Activated T-cell treated with anti-CD3 and anti-CD28 coated beads, Interleukin-2, amount 50 U/mL, for 48 hours (primary cell): ENCODE data around the gene CAV1.

Source experiments
- DNase-seq, 2 experiments: peaks; one replicate each; pipeline ENCODE4 v3.0.0-alpha.2; 2020

The CAV1 gene

DNA sequence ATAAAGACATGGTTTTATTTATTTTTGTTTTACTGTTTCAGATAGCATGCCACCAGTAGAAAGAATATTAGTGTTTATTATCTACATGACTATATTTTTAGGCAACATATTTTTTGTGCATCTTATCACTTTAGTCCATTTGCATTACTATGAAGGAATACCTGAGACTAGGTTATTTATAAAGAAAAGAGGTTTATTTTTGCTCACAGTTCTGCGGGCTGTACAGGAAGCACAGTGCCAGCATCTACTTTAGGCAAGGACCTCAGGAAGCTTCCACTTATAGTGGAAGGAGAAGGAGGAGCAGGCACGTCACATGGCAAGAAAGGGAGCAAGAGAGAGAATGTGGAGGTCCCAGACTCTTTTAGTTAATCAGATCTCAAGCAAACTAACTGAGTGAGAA, 19.6 kb upstream of the CAV1 start:
- no peak for DNase-seq

DNA sequence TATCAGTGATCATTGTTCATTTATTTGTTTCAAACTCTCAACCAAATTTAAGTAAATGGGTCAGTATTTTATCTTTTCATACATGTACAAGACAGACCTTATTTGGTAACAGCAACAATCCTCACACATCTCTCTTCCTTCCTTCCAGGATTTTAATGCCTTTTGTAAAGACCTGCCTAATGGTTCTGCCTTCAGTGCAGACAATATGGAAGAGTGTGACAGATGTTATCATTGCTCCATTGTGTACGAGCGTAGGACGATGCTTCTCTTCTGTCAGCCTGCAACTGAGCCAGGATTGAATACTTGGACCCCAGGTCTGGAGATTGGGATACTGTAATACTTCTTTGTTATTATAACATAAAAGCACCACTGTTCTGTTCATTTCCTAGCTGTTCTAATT, 19.0 kb upstream of the CAV1 start:
- no peak for DNase-seq

DNA sequence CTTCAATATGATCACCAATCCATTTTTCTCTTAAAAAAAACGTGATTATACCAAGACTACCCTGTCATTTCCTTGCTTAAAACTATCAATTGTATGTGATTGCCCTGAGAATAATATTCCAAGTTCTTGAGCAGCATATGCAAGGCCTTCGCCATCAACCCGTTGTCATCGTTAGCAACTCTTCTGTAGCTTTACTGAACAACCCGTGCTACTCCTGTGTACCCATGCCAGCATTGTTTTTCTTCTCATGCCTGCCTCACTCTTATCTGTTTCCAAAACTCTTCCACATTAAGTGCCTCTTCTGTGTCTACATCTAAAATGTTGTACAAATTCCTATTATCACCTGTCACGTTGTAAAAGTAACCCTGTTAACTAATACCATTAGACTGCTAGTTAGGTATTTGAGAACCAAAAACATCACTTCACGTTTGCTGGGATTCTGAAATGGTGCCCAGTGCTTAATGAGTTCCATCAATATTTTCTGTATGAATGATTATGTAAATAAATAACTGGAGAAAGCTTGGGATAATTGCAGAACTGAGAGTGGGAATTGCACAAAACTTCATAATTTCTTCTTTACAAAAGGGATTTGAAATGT, 14.8 kb upstream of the CAV1 start:
- no peak for DNase-seq

DNA sequence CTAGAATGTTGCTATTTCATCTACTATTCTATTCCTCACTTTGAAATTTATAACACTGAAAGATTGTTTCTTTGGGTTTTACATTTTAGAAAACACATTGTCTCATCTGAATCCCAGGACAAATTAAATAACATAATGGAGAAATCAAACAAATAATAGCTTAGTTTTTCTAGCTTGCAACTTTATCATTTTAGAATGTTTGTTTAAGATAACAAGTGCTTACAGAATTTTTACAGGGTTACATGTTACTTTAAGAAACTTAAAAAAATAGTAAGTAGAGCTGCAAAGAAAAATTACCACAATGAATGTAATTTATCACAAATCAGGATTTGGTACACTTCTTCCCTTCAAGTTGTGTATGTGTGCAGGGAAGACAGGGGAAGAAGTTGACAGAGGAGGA, 14.0 kb upstream of the CAV1 start:
- DNase-seq: no peak

DNA sequence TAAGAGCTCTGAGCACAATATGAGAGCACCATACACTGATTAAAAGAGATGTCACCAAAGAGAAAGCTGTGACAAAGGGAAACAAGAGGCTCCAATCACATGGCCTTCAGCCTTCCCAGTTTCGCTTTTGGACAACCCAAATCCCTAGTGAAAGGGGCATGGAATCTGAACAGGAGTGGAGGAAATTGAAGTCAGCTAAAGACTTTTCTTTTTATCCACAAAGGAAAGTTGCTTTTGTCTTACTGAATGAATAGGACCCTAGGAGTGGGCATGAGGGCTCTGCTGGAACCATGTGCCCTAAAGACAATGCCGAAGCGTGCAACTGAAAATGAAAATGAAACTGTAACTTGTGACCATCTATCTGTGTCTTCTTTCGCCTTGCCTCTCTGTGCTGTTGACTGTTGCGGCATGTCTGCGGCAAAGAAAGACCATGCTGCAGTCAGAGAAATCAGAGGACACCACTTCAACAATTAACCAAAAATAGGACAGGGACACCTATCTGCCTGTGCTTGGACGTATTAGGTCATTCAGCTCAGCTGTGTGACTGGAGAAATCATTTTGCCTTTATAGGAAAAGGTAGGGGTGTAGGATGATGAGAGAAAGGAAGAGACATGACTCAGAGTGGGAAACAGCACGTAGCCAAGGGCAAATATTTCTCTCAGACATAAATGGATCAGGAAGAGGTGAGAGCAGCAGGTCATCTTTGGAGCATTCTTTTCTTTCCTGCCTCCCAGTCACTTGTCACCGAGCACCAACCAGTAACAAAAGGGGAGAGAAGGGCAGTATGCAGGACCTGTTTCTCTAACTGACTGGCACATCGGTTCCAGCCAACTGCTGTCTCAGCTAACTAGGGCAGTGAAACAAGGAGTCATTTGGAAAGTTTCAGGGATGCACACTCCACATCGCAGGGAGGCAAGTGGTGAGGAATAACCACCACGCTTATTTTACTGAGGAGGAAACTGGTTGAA, 13.0 kb upstream of the CAV1 start:
- DNase-seq: no peak

DNA sequence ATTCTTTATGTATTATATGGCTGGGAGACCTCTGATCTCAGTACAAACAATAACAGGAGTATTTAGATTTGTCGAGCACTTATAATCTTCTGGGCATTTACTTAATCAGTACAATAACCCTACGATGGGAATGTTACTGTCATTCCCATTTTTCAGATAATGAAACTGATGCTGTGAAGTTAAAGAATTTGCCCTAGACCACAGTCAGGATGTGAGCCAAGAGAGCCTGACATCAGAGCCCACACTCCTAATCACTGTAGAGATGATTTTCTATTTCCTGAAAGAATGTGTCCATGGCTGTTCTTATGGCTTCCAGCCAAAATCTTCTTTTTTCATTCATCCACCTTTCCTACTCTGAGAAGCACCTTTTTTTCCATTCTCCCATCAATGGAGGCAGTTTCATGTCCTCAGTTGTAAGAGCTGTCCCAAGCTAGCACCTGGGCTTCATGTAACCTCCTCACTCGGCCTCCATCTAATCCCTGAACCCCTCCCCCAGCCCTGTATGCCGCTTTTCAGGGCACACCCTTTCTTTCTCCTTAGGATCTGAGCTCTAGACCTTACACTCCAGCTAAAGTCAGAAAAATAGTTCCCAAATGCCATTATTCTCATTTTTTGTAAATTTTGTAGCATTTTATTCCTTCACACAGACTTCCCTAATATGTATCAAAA, 12.2 kb upstream of the CAV1 start:
- DNase-seq: no peak

DNA sequence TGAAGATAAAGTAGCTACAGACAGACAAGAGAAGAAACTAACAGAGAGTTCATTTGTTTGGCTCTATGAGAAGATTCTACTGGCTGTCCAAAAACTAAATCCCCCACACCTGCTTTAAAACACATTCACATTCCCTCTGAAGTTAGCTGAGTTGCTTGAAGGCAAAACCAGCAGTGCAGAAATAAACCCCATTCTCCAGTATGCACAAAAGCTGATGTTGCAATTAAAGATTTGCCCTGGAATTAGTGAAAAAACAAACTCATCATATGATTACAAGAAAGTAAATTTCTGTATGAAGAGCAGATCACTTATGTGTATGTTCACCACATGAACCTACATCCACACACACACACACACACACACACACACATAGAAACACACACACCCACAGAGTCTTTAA, 9.3 kb upstream of the CAV1 start:
- DNase-seq: no peak

DNA sequence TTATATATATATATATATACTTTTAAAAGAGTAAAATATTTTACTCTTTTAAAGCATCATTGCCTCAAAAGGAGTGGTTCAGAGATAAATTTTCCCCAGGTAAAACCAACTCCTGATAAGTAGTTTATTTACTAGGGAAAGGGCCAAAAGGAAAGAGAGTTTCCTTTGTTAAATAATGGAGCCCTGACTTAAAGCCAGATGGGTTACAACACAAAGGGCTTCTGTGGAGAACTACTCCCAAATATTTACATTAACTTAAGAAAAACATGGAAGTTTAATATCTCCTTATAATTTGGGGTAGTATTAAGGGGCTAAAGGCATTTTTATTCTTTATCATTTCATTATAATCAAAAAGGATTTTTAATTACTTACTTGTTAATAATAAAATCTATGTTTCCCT, 8.5 kb upstream of the CAV1 start:
- DNase-seq: no peak

DNA sequence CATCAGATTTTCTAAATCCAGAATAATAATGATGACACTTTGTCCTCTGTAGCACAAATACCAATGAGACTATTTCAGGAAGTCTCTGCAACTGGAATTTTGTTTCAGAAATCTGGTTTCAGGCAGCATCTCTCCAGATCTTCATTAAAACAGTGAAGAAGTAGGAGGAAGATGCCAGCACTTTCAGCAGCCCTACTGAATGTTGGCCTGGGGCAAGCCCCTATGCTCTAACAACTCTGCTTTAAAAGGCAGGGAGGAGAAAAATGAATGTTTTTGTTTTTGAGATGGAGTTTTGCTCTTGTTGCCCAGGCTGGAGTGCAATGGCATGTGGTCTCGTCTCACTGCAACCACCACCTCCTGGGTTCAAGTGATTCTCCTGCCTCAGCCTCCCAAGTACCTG, 7.2 kb upstream of the CAV1 start:
- no peak for DNase-seq

DNA sequence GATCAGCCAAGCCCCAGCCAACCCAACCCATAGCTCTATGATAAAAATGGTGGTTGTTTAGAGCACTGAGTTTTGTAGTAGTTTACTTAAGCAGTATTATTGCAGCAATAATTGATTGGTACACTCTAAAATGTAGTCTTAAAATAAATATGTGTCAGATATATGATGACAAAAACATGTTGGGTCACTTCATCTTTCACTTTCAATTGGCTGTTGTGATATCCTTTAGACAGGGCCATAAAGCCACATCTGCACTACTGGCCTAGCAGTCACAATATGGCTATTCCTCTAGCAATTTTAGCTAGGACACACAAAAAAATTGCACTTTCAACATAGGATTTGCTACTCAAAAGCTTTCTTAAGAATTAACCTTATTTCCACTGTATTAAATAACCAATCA, 5.9 kb upstream of the CAV1 start:
- no peak for DNase-seq

DNA sequence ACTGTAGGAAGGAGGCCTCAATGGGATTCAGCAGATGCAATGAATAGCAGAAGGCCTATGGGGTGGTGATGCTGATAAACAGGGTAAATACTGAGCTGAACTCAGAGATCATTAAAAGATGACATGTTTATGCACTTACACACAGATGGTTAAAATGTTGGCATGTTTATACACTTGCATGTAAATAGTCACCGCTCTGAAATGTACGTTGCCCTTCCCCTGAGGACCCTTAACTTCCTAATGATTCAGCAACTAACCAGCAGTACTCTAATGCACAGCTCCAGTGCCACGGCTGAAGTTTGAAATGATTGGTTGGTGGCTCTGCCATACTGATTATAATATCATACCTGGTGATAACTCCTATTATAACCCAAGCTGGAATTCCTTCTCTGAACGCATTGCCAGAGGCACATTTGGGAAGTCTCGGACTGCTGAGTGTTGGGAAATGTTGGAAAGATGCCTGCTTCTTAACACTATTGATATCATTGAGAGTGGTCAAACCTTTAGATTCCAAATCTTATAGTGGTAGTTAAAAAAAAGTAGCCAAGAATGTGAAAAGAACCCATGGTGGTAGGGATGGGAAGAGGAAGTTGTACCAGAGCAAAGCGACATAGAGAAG, 3.7 kb upstream of the CAV1 start:
- no peak for DNase-seq

DNA sequence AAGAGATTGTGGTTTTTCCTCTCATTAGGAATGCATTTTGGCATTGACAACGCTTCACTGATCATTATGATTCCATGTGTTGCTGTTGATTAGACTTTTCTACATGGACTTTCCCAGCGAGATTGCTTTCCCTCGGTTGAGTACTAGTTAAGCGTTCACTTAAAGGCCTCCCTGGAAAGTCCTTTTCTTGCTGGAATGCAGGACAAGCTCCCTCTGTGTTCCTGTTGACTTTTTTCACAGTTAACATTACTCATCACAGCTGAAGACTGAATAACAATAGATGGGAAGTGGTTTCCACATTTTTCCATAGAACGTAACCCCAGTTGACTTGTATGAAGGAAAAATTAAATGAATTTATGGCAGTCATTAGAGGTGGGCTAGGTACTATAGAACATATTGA, 2.6 kb upstream of the CAV1 start:
- no peak for DNase-seq

DNA sequence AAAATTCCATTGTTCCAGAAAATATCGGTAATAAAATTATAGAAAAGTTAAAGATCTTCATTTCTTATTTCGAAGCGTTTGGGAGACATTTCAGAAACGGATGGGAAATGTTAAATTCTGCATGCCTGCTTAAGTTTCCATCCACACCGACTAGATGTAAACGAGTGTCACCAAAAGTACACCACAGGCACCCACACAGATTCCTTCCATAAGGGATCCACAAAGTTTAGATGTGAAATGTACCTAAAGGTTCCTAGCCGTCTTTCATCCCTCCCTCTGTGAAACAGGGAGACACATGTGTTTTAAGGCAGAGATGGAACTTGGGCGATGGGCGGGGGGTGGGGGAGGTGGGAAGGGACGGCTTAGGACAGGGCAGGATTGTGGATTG, 621 bp upstream of the CAV1 start:
- no peak for DNase-seq

DNA sequence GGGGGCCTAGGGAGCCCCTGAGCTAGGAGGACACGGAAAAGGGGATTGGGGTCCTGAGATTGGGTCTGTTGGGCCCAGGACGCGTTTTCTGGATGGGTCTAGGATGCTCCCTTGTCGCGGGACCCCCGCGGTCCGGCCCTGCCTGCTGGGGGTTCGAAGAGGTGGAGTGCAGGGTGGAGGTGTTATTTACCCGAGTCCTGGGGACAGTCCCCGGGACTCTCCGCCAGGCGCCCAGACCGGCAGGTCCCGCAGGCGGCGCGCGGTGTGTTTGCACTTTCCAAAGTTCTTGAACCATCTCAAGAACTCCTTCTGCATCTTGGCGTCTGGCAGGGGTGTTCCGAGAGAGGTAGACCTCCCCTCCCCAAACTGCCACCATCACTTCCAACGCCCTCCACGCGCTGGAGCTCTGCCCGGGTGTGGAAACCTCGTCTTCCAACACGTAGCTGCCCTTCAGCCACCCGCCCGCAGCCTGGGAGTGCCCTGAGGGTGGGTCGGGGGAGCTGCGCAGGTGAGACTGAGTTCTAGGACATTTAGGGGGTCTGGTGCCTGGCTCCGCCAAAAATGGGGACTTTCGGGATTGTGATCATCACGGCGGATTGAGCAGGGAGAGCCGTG, 569 bp downstream of the CAV1 start:
- DNase-seq: peak; percentile 50 to 59

DNA sequence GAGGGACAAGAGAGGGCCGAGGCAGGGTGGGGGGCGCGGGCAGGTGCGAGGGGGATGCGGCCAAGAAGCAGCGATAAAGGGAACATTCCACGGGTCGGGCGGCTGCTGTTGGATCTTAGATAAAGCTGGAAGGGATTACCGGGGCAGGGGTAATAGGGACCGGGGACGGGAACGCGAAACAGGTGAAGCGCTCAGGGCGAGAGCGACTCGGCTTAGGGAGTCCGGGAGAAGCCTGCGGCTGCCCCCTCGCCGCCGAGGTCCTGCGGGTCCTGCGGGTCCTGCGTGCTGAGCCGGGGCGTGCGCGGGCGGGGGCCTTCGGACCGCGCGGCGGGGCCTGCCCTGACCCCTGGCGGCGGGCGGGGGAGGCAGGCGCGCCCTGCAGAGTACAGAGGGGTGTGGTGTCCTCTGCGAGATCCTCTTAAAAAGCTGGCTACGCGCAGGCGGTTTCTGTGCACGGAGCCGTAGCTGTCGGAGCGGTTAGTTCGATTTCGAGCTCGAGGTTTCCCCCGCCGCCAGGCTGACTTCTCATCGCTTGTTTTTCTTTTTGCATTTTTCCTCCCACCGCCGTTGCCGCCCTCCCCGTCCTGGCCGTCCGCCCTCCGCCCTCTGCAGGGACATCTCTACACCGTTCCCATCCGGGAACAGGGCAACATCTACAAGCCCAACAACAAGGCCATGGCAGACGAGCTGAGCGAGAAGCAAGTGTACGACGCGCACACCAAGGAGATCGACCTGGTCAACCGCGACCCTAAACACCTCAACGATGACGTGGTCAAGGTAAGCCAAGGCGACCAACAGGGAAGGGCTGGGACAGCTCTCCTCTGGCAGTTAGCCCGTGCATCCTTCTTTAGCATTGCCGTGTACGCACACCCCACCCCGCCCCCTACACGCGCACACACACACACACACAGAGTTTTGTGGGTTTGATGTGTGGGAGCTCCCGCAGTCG, 1.4 kb downstream of the CAV1 start:
- DNase-seq: peak; percentile 70 to 78

DNA sequence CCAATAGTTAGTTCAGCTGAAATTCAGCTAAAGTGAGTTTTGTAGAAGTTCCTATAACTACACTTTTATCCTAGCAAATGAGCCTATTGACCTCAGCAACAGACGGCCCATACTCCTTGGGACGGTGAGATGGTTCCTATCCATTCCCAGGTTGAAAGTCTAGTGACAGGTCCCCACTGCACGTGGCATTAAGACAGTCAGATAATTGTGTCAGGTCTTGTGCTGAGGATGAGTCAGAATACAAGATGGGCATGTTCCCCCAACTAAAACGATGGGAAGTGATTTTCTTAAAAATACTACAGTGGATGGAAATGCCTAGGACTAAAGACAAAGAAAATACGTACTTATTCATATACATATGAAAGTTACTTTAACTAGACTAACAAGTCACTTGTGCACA, 2.1 kb downstream of the CAV1 start:
- DNase-seq: no peak

DNA sequence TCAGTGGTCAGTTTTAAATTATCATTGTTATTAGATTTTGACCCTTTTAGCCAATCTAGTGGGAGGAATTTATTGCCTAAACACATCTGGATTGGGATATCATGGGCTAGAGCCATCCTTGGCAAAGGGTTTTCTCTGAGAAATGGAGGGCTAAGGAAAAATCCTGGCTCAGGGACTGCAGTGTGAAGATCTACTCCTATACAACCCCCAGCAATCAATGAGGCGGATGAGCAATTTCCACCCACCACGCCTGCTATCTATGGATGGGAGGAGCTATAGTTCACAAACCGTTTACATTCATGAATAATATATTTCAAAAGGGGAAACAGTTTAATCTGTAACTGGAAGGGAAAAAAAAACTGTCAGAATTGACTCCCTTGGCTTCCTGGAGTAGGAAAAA, 2.7 kb downstream of the CAV1 start:
- no peak for DNase-seq

DNA sequence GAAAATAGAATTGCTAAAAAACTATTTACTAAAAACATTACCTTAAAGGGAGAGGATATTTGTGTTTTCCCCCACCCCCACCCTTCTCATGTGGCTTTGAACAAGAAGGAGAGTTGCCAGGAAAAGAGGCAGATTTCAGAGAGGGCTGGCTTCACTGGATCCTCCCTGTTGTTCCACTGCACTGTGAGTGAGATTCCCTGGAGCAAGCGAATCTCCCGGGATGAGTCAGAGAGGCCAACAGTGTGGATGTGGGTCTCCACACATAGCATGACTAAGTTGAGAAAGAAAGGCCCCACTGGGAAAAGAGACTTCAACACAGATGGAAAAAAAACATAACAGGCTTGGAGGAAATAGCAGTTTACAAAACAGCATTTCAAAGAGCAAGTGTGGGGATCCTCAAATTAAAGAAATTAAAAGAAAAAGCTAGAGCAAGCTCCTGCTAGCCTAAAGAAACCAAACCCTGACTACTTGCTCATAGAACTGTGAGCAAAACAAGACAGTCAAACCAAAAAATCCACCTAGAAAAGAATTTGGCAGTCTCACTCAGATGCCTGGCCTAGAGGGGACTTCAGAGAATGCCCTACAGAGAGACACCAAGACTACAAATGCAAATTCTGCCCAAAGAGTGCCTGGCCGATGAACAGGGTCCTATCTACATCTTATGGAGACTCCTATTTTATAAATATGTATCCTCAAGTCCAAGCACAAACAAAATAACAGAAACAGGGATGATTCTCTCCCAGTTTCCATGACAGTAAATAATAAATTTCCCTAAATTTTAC, 3.4 kb downstream of the CAV1 start:
- DNase-seq: no peak

DNA sequence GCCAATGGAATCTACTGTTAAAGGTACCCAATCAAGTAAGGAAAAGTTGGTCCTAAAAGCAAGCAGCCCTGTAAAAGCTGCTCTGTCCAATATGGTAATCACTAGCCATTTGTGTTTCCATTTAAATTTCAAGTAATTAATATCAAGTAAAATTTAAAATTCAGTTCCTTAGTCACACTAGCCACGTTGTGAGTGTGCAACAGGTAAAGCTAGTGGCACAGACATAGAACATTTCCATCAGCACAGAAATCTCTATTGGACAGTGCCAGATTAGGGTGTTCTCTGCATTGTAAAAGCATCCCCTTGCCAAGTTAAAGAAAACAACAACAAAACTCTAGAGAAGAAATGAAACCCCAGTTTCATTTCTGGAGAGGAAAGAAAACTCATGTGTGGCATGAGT, 4.4 kb downstream of the CAV1 start:
- DNase-seq: no peak

DNA sequence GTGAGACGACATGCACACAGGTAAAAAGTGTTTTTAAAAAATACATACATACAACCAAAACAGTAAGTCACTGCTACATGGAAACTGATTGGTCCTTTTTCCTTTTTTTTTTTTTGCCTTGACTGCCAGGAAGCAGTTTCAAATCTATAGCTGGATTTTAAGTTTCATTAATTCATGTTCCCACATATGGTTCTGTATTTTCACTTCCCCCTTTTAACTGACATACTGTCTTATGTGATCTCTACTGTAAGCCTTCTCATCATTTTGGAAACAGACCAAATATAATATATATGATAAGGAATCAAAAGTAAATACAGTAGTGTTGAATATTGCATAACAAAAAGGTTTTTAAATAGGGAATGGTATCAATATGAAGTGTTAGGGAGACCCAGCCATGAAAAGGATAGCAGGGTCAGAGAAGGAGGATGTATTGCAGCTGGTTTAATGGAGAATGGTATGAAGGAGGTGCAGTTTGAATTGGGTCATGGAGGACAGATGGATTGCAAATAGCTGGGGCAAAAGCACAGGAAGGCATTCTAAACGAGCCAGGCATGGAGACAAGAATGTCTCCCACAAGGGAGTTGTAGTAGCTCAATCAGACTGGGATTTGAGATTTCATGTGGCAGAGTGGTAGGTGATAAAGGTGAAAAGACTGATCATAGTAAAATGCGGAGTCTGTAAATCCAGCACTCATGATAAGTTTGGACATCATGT, 5.4 kb downstream of the CAV1 start:
- DNase-seq: no peak
